CD8-positive, alpha-beta memory T cell (primary cell): ENCODE measurements around the gene CACNA1E. TPM values are rescaled to one million over a fixed set of nuclear protein-coding genes. Genes with fewer than 3 reads are reported as not detected.
"Not testable (repeated sequence)": the region's sequence is repeated elsewhere in the genome, so short reads cannot be mapped to it uniquely, and the experiment has no call there.

Source experiments
- CTCF ChIA-PET: fragments of 350-600 bp; sonication (Branson Sonifier 250); formaldehyde crosslinking; loops from one replicate; lab custom pipeline; 2021; ENCODE audit warnings: antibody characterized with exemption; lab: Charles Lee
- POLR2A ChIA-PET: fragments of 350-600 bp; sonication (Branson Sonifier 250); formaldehyde crosslinking; loops from one replicate; lab custom pipeline; 2021; ENCODE audit warnings: antibody characterized with exemption; lab: Charles Lee
- DNase-seq, 5 donors: peaks; one replicate each; pipeline versions ENCODE4 v3.0.0 to v3.0.0-alpha.2; 2020 to 2022; ENCODE audit warnings: mixed read lengths in 1 of 5
- H3K27ac ChIP-seq: one replicate; pipeline ENCODE4 v1.7.0; 2013; ENCODE audit warnings: low read depth, mild to moderate bottlenecking, low read length, moderate library complexity
- H3K27me3 ChIP-seq: 2 replicates; pipeline ENCODE4 v1.7.0; 2013; ENCODE audit warnings: low read length, mild to moderate bottlenecking; ENCODE audit not compliant: insufficient read depth, poor library complexity, severe bottlenecking
- H3K36me3 ChIP-seq: 2 replicates; pipeline ENCODE4 v1.7.0; 2013; ENCODE audit warnings: mild to moderate bottlenecking, low read length, moderate library complexity; ENCODE audit not compliant: insufficient read depth
- H3K4me1 ChIP-seq: 2 replicates; pipeline ENCODE4 v1.7.0; 2013; ENCODE audit warnings: mild to moderate bottlenecking, low read length, moderate library complexity; ENCODE audit not compliant: insufficient read depth
- H3K4me3 ChIP-seq: 2 replicates; pipeline ENCODE4 v1.7.0; 2013; ENCODE audit warnings: mild to moderate bottlenecking, low read length
- H3K9me3 ChIP-seq: 2 replicates; pipeline ENCODE4 v1.7.0; 2013; ENCODE audit warnings: mild to moderate bottlenecking, low read length
- H3K27ac Mint-ChIP-seq, 8 donors: one replicate each; pipeline ENCODE4 v1.8.0; 2020 to 2021; ENCODE audit warnings: mixed read lengths in 8 of 8, mild to moderate bottlenecking in 6 of 8, inconsistent platforms in 3 of 8, moderate library complexity in 3 of 8
- H3K27me3 Mint-ChIP-seq, 2 donors: one replicate each; pipeline ENCODE4 v1.8.0; 2020 to 2021; ENCODE audit warnings: mixed read lengths in 2 of 2, mild to moderate bottlenecking in 1 of 2, moderate library complexity in 1 of 2
- H3K36me3 Mint-ChIP-seq, 3 donors: one replicate each; pipeline ENCODE4 v1.8.0; 2020 to 2021; ENCODE audit warnings: mixed read lengths in 3 of 3, inconsistent platforms in 1 of 3, mild to moderate bottlenecking in 1 of 3
- H3K4me1 Mint-ChIP-seq, 3 donors: one replicate each; pipeline ENCODE4 v1.8.0; 2020 to 2021; ENCODE audit warnings: mixed read lengths in 3 of 3, inconsistent platforms in 1 of 3, mild to moderate bottlenecking in 1 of 3
- H3K4me3 Mint-ChIP-seq, 7 donors: one replicate each; pipeline ENCODE4 v1.8.0; 2020 to 2021; ENCODE audit warnings: mixed read lengths in 7 of 7, mild to moderate bottlenecking in 6 of 7, moderate library complexity in 4 of 7, inconsistent platforms in 2 of 7
- H3K9me3 Mint-ChIP-seq, 5 donors: one replicate each; pipeline ENCODE4 v1.8.0; 2020 to 2022; ENCODE audit warnings: mixed read lengths in 5 of 5, mild to moderate bottlenecking in 3 of 5, moderate library complexity in 2 of 5, inconsistent platforms in 1 of 5
- polyA plus RNA-seq: library from polyadenylated mRNA; unstranded; fragments of 300-500 nt; fragmentation: Illumina TruSeq; gene quantifications from one replicate; pipeline ENCODE4 v1.2.3, GENCODE V29; 2021
- total RNA-seq, 2 experiments: library from RNA; stranded (reverse); gene quantifications; one replicate each; pipeline ENCODE4 v1.2.3, GENCODE V29; 2021

CACNA1E gene
- total and polyA plus RNA-seq, 3 experiments from 2014 or later = not detected

DNA sequence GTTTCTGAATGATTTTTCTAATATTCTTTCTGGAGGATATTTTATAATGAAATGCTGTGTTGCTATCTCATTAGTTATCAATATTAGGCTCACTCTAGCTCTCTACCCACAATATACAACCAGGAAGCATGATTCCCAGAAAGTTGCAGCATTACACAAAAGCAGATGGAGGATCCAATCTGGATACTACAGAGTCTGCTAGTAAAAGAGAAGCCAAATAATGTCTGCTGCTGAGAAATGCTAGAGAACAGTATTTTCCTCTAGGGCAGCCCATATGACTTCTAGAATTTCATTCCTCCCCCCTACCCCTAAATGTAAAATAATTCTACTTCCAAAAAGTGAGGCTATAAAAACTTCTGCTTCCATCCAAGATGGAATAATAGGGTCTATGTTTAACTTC is 338.4 kb downstream of the CACNA1E start:
- CTCF ChIA-PET = no interaction called here
- Histone ChIP-seq H3K9me3 (no peaks in the 10 kb centered on the region), H3K27ac (no peak overlapping the region), H3K27me3 (no peaks in the 10 kb centered on the region), H3K4me1 (no peaks in the 10 kb centered on the region), H3K36me3 (no peaks in the 10 kb centered on the region), H3K4me3 (no peak overlapping the region)
- Mint-ChIP-seq H3K9me3 (peaks cover 3 to 13% (median 8%) of the 10 kb centered on the region in 5 donors), H3K4me1 (no peaks in the 10 kb centered on the region), H3K4me3 (no peak overlapping the region), H3K27me3 (peaks cover 1 to 11% of the 10 kb centered on the region in 2 donors), H3K36me3 (peaks cover 0 to 3% (median 0%) of the 10 kb centered on the region in 3 donors), H3K27ac (no peak overlapping the region)
- POLR2A ChIA-PET = no interaction called here
- DNase-seq = no peak

DNA sequence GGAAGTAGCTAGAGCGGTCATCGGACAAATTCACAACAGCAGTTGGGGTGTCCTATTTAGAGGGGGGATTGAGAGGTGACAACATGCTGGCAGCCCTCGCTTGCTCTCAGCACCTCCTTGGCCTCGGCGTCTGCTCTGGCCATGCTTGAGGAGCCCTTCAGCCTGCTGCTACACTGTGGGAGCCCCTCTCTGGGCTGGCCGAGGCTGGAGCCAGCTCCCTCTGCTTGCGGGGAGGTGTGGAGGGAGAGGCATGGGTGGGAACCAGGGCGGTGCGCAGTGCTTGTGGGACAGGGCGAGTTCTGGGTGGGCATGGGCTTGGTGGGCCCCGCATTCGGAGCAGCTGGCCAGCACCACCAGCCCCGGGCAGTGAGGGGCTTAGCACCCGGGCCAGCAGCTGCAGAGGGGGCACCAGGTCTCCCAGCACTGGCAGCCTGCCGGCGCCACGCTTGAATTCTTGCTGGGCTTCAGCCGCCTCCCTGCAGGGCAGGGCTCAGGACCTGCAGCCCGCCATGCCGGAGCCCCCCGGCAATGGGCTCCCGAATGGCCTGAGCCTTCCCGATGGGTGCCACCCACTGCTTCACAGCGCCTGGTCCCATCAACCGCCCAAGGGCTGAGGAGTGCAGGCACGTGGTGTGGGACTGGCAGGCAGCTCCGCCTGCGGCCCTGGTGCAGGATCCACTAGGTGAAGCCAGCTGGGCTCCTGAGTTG is 349.0 kb downstream of the CACNA1E start:
- CTCF ChIA-PET, H3K4me1 ChIP-seq, H3K36me3 ChIP-seq, H3K4me3 Mint-ChIP-seq, H3K27ac Mint-ChIP-seq, POLR2A ChIA-PET, DNase-seq, H3K4me3 ChIP-seq, H3K9me3 ChIP-seq, H3K27me3 ChIP-seq, H3K27ac ChIP-seq, H3K36me3 Mint-ChIP-seq, H3K4me1 Mint-ChIP-seq: not testable (repeated sequence)
- peaks cover 2 to 11% of the 10 kb centered on the region in 2 donors for H3K27me3 Mint-ChIP-seq
- H3K9me3 Mint-ChIP-seq = peaks cover 5 to 19% (median 12%) of the 10 kb centered on the region in 5 donors

DNA sequence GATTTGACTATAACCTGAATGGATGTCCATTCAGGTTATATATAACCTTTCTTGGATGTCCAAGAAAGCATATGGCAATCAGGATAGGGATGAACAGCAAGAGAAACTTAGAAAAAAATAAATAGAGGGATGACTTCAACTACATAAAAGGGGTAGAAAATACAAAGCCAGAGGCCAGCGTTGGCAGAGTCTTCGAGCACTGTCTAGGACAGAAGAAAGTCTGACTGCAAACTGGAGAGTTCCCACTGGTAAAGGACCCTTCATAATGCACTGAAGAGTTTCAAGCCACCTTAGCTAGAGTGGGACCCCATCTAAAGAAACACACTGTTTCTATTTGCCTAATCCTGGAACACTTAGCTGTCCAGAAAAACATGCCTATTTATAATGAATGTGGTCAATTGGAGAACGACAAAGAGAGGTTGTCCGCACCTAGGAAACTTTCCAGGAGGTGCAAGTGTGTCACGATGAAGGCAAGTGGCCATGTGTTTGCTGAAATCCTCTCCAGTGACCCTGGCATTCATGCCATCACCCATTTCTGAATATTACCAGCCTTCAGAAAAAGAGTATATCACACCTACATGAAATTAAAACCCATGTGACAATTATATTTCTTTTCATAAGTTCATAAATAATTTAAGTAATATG is 362.8 kb downstream of the CACNA1E start:
- Histone ChIP-seq H3K4me3 (no peak overlapping the region), H3K4me1 (no peaks in the 10 kb centered on the region), H3K27ac (no peak overlapping the region), H3K27me3 (no peaks in the 10 kb centered on the region), H3K36me3 (no peaks in the 10 kb centered on the region), H3K9me3 (no peaks in the 10 kb centered on the region)
- POLR2A ChIA-PET = no interaction called here
- no peaks in the 10 kb centered on the region for H3K36me3 Mint-ChIP-seq
- CTCF ChIA-PET = no interaction called here
- no peak overlapping the region for H3K4me3 Mint-ChIP-seq
- peaks cover 6 to 7% of the 10 kb centered on the region in 2 donors for H3K27me3 Mint-ChIP-seq
- H3K9me3 Mint-ChIP-seq = peaks cover 0 to 1% (median 0%) of the 10 kb centered on the region in 5 donors
- DNase-seq = no peak
- no peaks in the 10 kb centered on the region for H3K4me1 Mint-ChIP-seq
- no peak overlapping the region for H3K27ac Mint-ChIP-seq

DNA sequence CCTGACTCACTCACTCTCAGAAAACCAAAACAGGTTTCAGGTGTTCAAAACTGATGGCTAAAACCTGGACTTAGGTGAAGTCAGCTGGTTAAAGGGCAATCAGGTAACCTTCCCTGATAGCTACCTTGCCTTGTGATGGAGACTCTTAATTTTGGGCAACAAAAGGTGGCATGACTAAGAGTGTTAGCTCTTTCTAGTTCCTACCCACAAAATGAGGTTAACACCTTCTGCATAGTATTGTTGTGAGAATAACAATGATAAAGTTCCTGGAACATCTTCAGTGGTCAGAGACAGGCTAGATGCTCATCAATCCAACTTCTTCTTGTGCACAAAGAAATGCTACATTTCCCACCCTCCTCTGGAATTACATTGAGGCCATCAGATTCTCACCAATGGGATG is 363.4 kb downstream of the CACNA1E start:
- H3K4me3 ChIP-seq = no peak overlapping the region
- no peaks in the 10 kb centered on the region for H3K4me1 ChIP-seq
- Mint-ChIP-seq H3K4me1 (no peaks in the 10 kb centered on the region), H3K9me3 (peaks cover 0 to 1% (median 0%) of the 10 kb centered on the region in 5 donors), H3K4me3 (no peak overlapping the region), H3K27me3 (peaks cover 6 to 7% of the 10 kb centered on the region in 2 donors), H3K27ac (no peak overlapping the region), H3K36me3 (no peaks in the 10 kb centered on the region)
- no peak overlapping the region for H3K27ac ChIP-seq
- CTCF ChIA-PET = no interaction called here
- POLR2A ChIA-PET = no interaction called here
- no peaks in the 10 kb centered on the region for H3K9me3 ChIP-seq
- no peak for DNase-seq
- H3K36me3 ChIP-seq = no peaks in the 10 kb centered on the region
- no peaks in the 10 kb centered on the region for H3K27me3 ChIP-seq

DNA sequence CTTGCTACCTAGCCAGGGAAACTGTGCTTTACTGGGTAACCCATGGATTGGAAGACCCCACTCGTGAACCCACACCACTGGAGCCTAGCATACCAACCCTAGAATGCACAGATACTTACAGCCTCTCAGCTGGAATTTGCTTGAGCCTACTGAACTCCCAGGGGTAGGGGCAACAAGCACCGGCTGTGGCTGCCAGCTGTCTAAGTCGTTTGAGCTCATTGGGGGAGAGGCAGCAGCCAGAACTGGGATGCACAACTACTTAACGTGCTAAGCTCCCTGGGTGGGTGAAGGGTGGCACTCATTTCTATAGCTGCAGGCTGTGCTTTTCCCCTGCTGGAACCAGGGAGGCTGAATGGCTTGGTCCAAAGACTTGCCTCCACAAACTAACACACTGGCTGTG is 365.8 kb downstream of the CACNA1E start:
- DNase-seq = no peak
- Mint-ChIP-seq H3K4me1 (no peaks in the 10 kb centered on the region), H3K27ac (no peak overlapping the region), H3K36me3 (no peaks in the 10 kb centered on the region), H3K4me3 (no peak overlapping the region), H3K9me3 (peaks cover 0 to 9% (median 8%) of the 10 kb centered on the region in 5 donors), H3K27me3 (peaks cover 7 to 8% of the 10 kb centered on the region in 2 donors)
- H3K27me3 ChIP-seq = no peaks in the 10 kb centered on the region
- no peak overlapping the region for H3K27ac ChIP-seq
- H3K4me1 ChIP-seq = no peaks in the 10 kb centered on the region
- no peak overlapping the region for H3K4me3 ChIP-seq
- H3K9me3 ChIP-seq = no peaks in the 10 kb centered on the region
- POLR2A ChIA-PET = no interaction called here
- CTCF ChIA-PET = no interaction called here
- no peaks in the 10 kb centered on the region for H3K36me3 ChIP-seq

DNA sequence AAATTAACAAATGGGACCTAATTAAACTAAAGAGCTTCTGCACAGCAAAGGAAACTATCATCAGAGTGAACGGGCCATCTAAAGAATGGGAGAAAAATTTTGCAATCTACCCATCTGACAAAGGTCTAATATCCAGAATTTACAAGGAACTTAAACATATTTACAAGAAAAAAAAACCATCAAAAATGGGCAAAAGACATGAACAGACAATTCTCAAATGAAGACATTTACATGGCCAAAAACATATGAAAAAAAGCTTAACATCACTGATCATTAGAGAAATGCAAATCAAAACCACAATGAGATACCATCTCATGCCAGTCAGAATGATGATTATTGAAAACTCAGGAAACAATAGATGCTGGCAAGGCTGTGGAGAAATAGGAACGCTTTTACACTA is 370.9 kb downstream of the CACNA1E start:
- H3K4me1 Mint-ChIP-seq, H3K4me3 Mint-ChIP-seq, H3K4me3 ChIP-seq, H3K27me3 Mint-ChIP-seq, H3K4me1 ChIP-seq, POLR2A ChIA-PET, H3K36me3 Mint-ChIP-seq, CTCF ChIA-PET, H3K36me3 ChIP-seq, H3K27ac Mint-ChIP-seq, H3K27me3 ChIP-seq, H3K27ac ChIP-seq, H3K9me3 ChIP-seq, DNase-seq: not testable (repeated sequence)
- peaks cover 1 to 11% (median 9%) of the 10 kb centered on the region in 5 donors for H3K9me3 Mint-ChIP-seq

DNA sequence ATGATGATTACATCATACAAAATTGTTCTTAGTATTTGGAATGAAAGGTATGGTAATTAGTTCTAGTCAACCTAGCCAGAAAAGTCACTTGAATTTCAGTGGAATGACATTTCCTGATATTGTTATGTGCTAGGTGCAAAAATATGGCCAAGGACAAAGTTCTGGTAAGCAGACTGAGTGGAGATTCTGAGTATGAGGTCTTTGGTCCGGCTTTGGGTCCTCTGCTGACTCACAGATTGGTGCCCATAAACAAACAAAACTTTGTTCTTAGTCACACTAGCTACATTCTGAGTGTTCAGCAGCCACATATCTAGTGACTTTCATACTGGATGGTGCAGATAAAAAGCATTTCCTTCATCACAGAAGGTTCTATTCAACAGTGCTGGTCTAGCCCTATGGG is 372.1 kb downstream of the CACNA1E start:
- Histone ChIP-seq H3K4me1 (no peaks in the 10 kb centered on the region), H3K27ac (no peak overlapping the region), H3K27me3 (no peaks in the 10 kb centered on the region), H3K4me3 (no peak overlapping the region), H3K36me3 (no peaks in the 10 kb centered on the region), H3K9me3 (no peaks in the 10 kb centered on the region)
- ChIA-PET CTCF (no interaction called here), POLR2A (no interaction called here)
- H3K9me3 Mint-ChIP-seq = peaks cover 1 to 11% (median 9%) of the 10 kb centered on the region in 5 donors
- no peaks in the 10 kb centered on the region for H3K4me1 Mint-ChIP-seq
- H3K27ac Mint-ChIP-seq = no peak overlapping the region
- H3K27me3 Mint-ChIP-seq = peaks cover 0 to 6% of the 10 kb centered on the region in 2 donors
- H3K4me3 Mint-ChIP-seq = no peak overlapping the region
- no peaks in the 10 kb centered on the region for H3K36me3 Mint-ChIP-seq
- no peak for DNase-seq
